Measurements from ENCODE around the gene EPAS1. TPM values are rescaled to one million over a fixed set of nuclear protein-coding genes. Genes with fewer than 3 reads are reported as not detected.

The EPAS1 gene
- total RNA-seq, 1 experiment from 2014 or later, result 55.9 TPM

- H3K9me2 ChIP-seq (ENCODE audit: insufficient read depth), result no peaks in the 10 kb centered on the region
- H3K4me1 ChIP-seq (ENCODE audit: control insufficient read depth in 1 of 2, insufficient read depth in 2 of 2, low read length in 2 of 2), result no peaks in the 10 kb centered on the region
- H3K27ac ChIP-seq (ENCODE audit: low read depth, low read length), result no peak overlapping the region
- H2AFZ ChIP-seq (ENCODE audit: low read depth, low read length, poor library complexity, severe bottlenecking), result no peak overlapping the region
- no peak overlapping the region for H3K9ac ChIP-seq (ENCODE audit: low read length)
- H3K79me2 ChIP-seq (ENCODE audit: insufficient read depth, low read length), result no peaks in the 10 kb centered on the region
- no peaks in the 10 kb centered on the region for H4K20me1 ChIP-seq (ENCODE audit: insufficient read depth)
- intact Hi-C loops (cut with micrococcal nuclease), result no loop called here
- H3K4me2 ChIP-seq (ENCODE audit: low read length), result no peak overlapping the region
- ChIA-PET POLR2A (no interaction called here), CTCF (no interaction called here), RAD21 (ENCODE audit: low non-redundant PET in 1 of 2, low total read pairs in 2 of 2, uncharacterized antibody in 2 of 2, unreplicated experiment in 2 of 2) (no interaction called here)
- TF ChIP-seq CBX3 (IDR thresholded peaks at IDR 0.05; ENCODE audit: low read depth) (no peak), POLR2A (IDR thresholded peaks at IDR 0.05; ENCODE audit: borderline replicate concordance, extremely low read depth, insufficient read depth, insufficient read length) (no peak), ZFX (IDR thresholded peaks at IDR 0.05) (no peak), REST (IDR thresholded peaks at IDR 0.05; ENCODE audit: low read depth) (no peak), JUND (IDR thresholded peaks at IDR 0.05) (no peak)
- H3K27me3 ChIP-seq (ENCODE audit: insufficient read depth, low read length), result no peaks in the 10 kb centered on the region
- BruUV-seq (replicated peaks), result no TSS peak
- no peak overlapping the region for H3K4me3 ChIP-seq (replicated peaks in 1 of 2; ENCODE audit: low read depth in 1 of 2, low read length in 2 of 2)
- DNase-seq (ENCODE audit: low read depth, low spot score), result no peak
- no peaks in the 10 kb centered on the region for H3K9me3 ChIP-seq (ENCODE audit: control insufficient read depth in 1 of 2, insufficient read depth in 1 of 2, low read depth in 1 of 2, low read length in 2 of 2)
- ATAC-seq, result no peak; the same call in 1 of the 2 replicates
- peaks cover 0 to 6% of the 10 kb centered on the region in 2 experiments; a peak in 1 of 4 replicates for H3K36me3 ChIP-seq (ENCODE audit: control insufficient read depth in 1 of 2, insufficient read depth in 2 of 2, low read length in 2 of 2)
Observed at GRCh38 chr2:46351750-46352138, 54.5 kb downstream of the EPAS1 start.

GRCh38 chr2:46352621-46353020, 55.4 kb downstream of the EPAS1 start:
- H3K4me1 ChIP-seq (ENCODE audit: control insufficient read depth in 1 of 2, insufficient read depth in 2 of 2, low read length in 2 of 2), result no peaks in the 10 kb centered on the region
- DNase-seq (ENCODE audit: low read depth, low spot score) (no peak), ATAC-seq (no peak)
- TF ChIP-seq CBX3 (IDR thresholded peaks at IDR 0.05; ENCODE audit: low read depth) (no peak), EZH2phosphoT487 (IDR thresholded peaks at IDR 0.05; ENCODE audit: borderline replicate concordance) (no peak), MAX (IDR thresholded peaks at IDR 0.05) (no peak), CTCF (IDR thresholded peaks at IDR 0.05 in 2 of 3, conservative IDR thresholded peaks at IDR 0.05 in 1 of 3; ENCODE audit: borderline replicate concordance in 1 of 3, insufficient read depth in 1 of 3, low read depth in 2 of 3, low read length in 2 of 3) (no peak; a peak in 1 of 6 replicates), RAD21 (IDR thresholded peaks at IDR 0.05; ENCODE audit: low read depth) (0 out of 2 replicates have a peak, but pooled peaks have one; percentile 25), POLR2A (IDR thresholded peaks at IDR 0.05; ENCODE audit: borderline replicate concordance, extremely low read depth, insufficient read depth, insufficient read length) (no peak)
- H3K9me2 ChIP-seq (ENCODE audit: insufficient read depth), result no peaks in the 10 kb centered on the region
- H3K27me3 ChIP-seq (ENCODE audit: insufficient read depth, low read length), result no peaks in the 10 kb centered on the region
- RAD21 ChIA-PET (ENCODE audit: low non-redundant PET in 1 of 2, low total read pairs in 2 of 2, uncharacterized antibody in 2 of 2, unreplicated experiment in 2 of 2), result no interaction called here
- H3K9ac ChIP-seq (ENCODE audit: low read length), result no peak overlapping the region
- H2AFZ ChIP-seq (ENCODE audit: low read depth, low read length, poor library complexity, severe bottlenecking), result no peak overlapping the region
- H3K4me2 ChIP-seq (ENCODE audit: low read length), result no peak overlapping the region
- H3K27ac ChIP-seq (ENCODE audit: low read depth, low read length), result no peak overlapping the region
- BruUV-seq (replicated peaks), result no TSS peak
- POLR2A ChIA-PET, result no interaction called here
- H4K20me1 ChIP-seq (ENCODE audit: insufficient read depth), result no peaks in the 10 kb centered on the region
- intact Hi-C loops (cut with micrococcal nuclease), result no loop called here
- no peaks in the 10 kb centered on the region for H3K79me2 ChIP-seq (ENCODE audit: insufficient read depth, low read length)
- H3K4me3 ChIP-seq (replicated peaks in 1 of 2; ENCODE audit: low read depth in 1 of 2, low read length in 2 of 2), result no peak overlapping the region
- CTCF ChIA-PET, result interaction anchor here (0.9 kb wide), 1 partner anchor 290 kb away, joined by 3 read pairs; no protein-coding TSS in a partner anchor
- peaks cover 2 to 6% of the 10 kb centered on the region in 2 experiments; a peak in 1 of 4 replicates for H3K36me3 ChIP-seq (ENCODE audit: control insufficient read depth in 1 of 2, insufficient read depth in 2 of 2, low read length in 2 of 2)
- no peaks in the 10 kb centered on the region for H3K9me3 ChIP-seq (ENCODE audit: control insufficient read depth in 1 of 2, insufficient read depth in 1 of 2, low read depth in 1 of 2, low read length in 2 of 2)

Measured in HCT116 (cell line).